Stomach (tissue), 9 donors: Measurements from ENCODE around the gene EHD1. TPM values are rescaled to one million over a fixed set of nuclear protein-coding genes. Genes with fewer than 3 reads are reported as not detected.

Experiments used
- DNase-seq, 2 donors: peaks; one replicate each; pipeline versions ENCODE4 v3.0.0 to v3.0.0-alpha.2; 2013 to 2019
- H3K27ac ChIP-seq, 5 donors: fragments of 200-600 bp in 4 of 5; sonication (generic) in 4 of 5; one replicate each; pipeline ENCODE4 v1.5.1; 2013 to 2019; ENCODE audit warnings: mild to moderate bottlenecking in 1 of 5, moderate library complexity in 1 of 5
- H3K27me3 ChIP-seq, 3 donors: fragments of 200-600 bp; sonication (generic); one replicate each; pipeline ENCODE4 v1.5.1; 2017 to 2019; ENCODE audit warnings: mixed run types in 1 of 3
- H3K36me3 ChIP-seq, 4 donors: fragments of 200-600 bp; sonication (generic); 1 replicate in 3 of 4; 2 replicates in 1 of 4; pipeline ENCODE4 v1.5.1; 2016 to 2019
- H3K4me1 ChIP-seq, 4 donors: fragments of 200-600 bp; sonication (generic); one replicate each; pipeline ENCODE4 v1.5.1; 2016 to 2019
- H3K4me3 ChIP-seq, 4 donors: fragments of 200-600 bp; sonication (generic) in 3 of 4; one replicate each; pipeline ENCODE4 v1.5.1; 2016 to 2019; ENCODE audit warnings: mild to moderate bottlenecking in 1 of 4
- H3K9me3 ChIP-seq, 4 donors: fragments of 200-600 bp; sonication (generic); one replicate each; pipeline ENCODE4 v1.5.1; 2016 to 2019
- CTCF ChIP-seq, 7 experiments: fragments of 450-650 bp in 4 of 7; fragments of 200-600 bp in 3 of 7; sonication (generic) in 3 of 7; IDR thresholded peaks; one replicate each; pipeline ENCODE4 v1.5.1; 2016 to 2019; ENCODE audit warnings: antibody characterized with exemption in 7 of 7, control low read depth in 2 of 7, mild to moderate bottlenecking in 1 of 7
- EP300 ChIP-seq: sonication (generic); formaldehyde crosslinking; IDR thresholded peaks from one replicate; pipeline ENCODE4 v1.6.1; 2017; ENCODE audit warnings: antibody characterized with exemption
- POLR2A ChIP-seq, 4 donors: fragments of 450-650 bp; IDR thresholded peaks; one replicate each; pipeline ENCODE4 v1.6.1; 2016; ENCODE audit warnings: antibody characterized with exemption in 4 of 4, control low read depth in 2 of 4, mild to moderate bottlenecking in 1 of 4, moderate library complexity in 1 of 4
- POLR2AphosphoS5 ChIP-seq, 3 donors: sonication (generic); formaldehyde crosslinking; IDR thresholded peaks; one replicate each; pipeline ENCODE4 v1.6.1; 2016; ENCODE audit warnings: antibody characterized with exemption in 3 of 3
- WGBS, 5 donors: extraction: QIAGEN DNeasy Blood & Tissue Kit in 3 of 5; methylation state at CpG; one replicate each; pipeline versions ENCODE4 v1.1.5 to v1.1.7; 2013 to 2018; 5-methylcytosine and 5-hydroxymethylcytosine counted together
- intact Hi-C: fragments of 100-400 bp; cut with DNase I; formaldehyde crosslinking; loops from one replicate; pipeline ENCODE4 v1.15.1; 2023; ENCODE audit warnings: low total_unique reads
- polyA plus RNA-seq, 3 donors: library from polyadenylated mRNA; stranded (reverse); fragments of 200-250 nt; gene quantifications; one replicate each; pipeline ENCODE4 v1.2.3, GENCODE V29; 2013
- total RNA-seq, 5 donors: library from RNA; depleted of rRNA; stranded (reverse); fragments of >200 nt; gene quantifications; one replicate each; pipeline versions ENCODE4 v1.1.0 to v1.2.3, GENCODE V29; 2014 to 2016
- donor health status: healthy with polysubstance abuse.
- donor health status: Bipolar disorder and iron deficiency.
- donor health status: healthy.

Gene EHD1
- total and polyA plus RNA-seq, 8 donors, result 17.9 to 160 (median 37.5) TPM

DNA sequence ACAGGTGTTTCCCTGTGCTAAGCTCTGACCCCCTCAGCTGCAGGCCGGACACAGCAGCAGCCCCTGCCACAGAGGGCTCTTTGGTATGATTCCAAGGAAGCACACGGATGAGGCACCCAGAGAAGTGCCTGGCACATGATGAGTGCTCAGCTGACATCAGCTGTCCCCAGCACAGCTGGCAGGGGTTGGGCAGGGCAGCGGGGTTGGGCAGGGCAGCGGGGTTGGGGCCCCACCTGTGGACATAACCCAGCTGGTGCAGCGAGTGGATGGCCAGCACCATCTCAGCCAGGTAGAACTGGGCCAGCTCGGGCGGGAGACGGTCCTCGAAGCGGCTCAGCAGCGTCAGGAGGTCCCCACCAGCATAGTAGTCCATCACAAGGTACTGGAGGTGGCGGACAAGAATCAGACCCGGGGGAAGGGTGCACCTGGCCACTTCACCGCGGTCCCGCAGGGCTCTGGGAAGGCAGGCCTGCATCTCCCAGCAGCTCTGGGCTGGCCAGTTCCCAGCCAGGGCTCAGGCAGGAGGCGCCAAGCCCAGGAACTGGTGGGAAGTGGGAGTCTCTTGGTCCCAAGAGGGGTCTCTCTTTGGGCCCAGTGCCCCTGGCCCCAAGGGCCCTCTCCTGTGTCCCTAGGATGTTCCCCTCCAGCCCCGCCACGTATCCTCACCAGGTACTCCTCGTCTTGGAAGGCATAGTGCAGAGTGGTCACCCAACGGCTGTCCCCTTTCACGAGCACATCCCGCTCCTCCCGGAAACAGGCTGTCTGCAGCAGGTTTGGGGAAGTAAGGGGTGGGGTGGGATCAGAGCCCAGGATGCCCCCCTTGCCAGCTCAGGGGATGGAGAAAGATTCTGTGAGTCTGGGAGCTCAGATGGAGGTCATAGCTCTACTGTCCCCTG is 38.3 kb downstream of the EHD1 start:
- H3K4me3 ChIP-seq, result no peak overlapping the region
- 87 to 90% (median 88%) methylated on average over 15 to 24 of the region's 24 CpGs for WGBS, 5 donors
- TF ChIP-seq EP300, result no peak
- TF ChIP-seq CTCF (IDR thresholded peaks at IDR 0.05), result no peak
- TF ChIP-seq POLR2A (IDR thresholded peaks at IDR 0.05), result no peak
- no peak for TF ChIP-seq POLR2AphosphoS5 (IDR thresholded peaks at IDR 0.05)
- H3K27ac ChIP-seq, result no peak overlapping the region
- peaks cover 6 to 49% (median 34%) of the 10 kb centered on the region in 4 donors for H3K36me3 ChIP-seq
- no peaks in the 10 kb centered on the region for H3K27me3 ChIP-seq
- no peaks in the 10 kb centered on the region for H3K9me3 ChIP-seq
- intact Hi-C loops, result no loop called here
- no peak for DNase-seq
- peaks cover 22 to 41% (median 36%) of the 10 kb centered on the region in 4 donors for H3K4me1 ChIP-seq

DNA sequence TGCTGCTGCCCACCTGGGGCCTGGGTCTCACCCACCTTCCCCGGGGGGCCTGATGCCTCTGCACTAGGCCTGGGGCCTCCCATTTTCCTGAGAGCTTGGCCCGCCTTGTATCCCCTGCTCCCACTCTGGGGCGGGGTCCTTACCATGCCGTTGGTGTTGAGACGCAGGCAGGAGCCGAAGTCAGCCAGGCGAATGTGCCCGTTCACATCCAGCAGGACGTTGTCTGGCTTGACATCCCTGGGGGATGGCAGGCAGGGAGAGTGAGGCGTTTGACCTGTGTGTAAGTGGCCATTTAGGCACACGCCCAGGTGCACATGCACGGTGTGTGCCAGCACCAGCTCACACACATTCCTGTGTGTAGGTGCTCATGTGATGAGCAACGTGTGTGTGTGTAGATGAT is 39.1 kb downstream of the EHD1 start:
- whole genome bisulfite sequencing, 5 donors, result 71 to 88% (median 85%) methylated on average over 3 to 13 of the region's 13 CpGs
- no peak for DNase-seq
- TF ChIP-seq POLR2AphosphoS5 (IDR thresholded peaks at IDR 0.05) (no peak), CTCF (IDR thresholded peaks at IDR 0.05) (no peak), POLR2A (IDR thresholded peaks at IDR 0.05) (no peak), EP300 (no peak)
- H3K27ac ChIP-seq, result no peak overlapping the region
- intact Hi-C loops, result no loop called here
- H3K4me3 ChIP-seq, result no peak overlapping the region
- H3K36me3 ChIP-seq, result peaks cover 6 to 53% (median 39%) of the 10 kb centered on the region in 4 donors
- no peaks in the 10 kb centered on the region for H3K9me3 ChIP-seq
- H3K4me1 ChIP-seq, result peaks cover 14 to 41% (median 29%) of the 10 kb centered on the region in 4 donors
- no peaks in the 10 kb centered on the region for H3K27me3 ChIP-seq

- Histone ChIP-seq H3K4me3 (no peak overlapping the region), H3K36me3 (peaks cover 6 to 59% (median 45%) of the 10 kb centered on the region in 4 donors), H3K9me3 (no peaks in the 10 kb centered on the region), H3K27me3 (no peaks in the 10 kb centered on the region), H3K27ac (no peak overlapping the region), H3K4me1 (peaks cover 14 to 36% (median 24%) of the 10 kb centered on the region in 4 donors)
- intact Hi-C loops, result no loop called here
- no peak for DNase-seq
- WGBS, 5 donors, result 91 to 95% (median 93%) methylated on average over 17 to 28 of the region's 28 CpGs
- TF ChIP-seq POLR2AphosphoS5 (IDR thresholded peaks at IDR 0.05) (no peak), EP300 (no peak), POLR2A (IDR thresholded peaks at IDR 0.05) (no peak), CTCF (IDR thresholded peaks at IDR 0.05) (no peak)
These were observed 39.7 kb downstream of the EHD1 start for GRCh38 chr11:64838600-64839334.

DNA sequence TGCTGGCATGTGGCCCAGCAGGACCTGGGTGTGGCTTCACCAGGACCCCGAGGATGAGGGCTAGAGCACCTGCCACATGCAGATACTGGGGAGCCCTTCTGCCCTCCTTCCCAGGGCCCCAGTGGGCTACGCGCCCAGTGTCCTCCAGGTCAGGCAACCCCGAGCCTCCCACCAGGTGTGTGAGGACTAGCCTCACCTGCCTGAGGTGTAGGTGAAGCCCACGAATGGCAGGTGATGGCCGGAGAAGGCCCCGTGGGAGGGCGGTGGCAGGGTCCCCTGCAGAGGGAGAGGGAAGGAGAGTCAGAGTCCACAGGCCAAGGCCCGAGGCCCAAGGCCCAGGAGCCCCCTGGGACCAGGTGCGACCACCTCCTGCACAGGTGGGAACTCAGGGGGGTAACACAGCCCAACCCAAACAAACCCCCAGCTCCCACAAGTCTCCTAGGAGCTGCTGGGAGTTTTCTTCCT is 40.5 kb downstream of the EHD1 start:
- H3K4me3 ChIP-seq, result no peak overlapping the region
- 43 to 96% (median 85%) methylated on average over 1 to 10 of the region's 10 CpGs for WGBS, 5 donors
- TF ChIP-seq POLR2A (IDR thresholded peaks at IDR 0.05), result no peak
- TF ChIP-seq POLR2AphosphoS5 (IDR thresholded peaks at IDR 0.05), result no peak
- TF ChIP-seq EP300, result no peak
- no peak for TF ChIP-seq CTCF (IDR thresholded peaks at IDR 0.05)
- H3K27ac ChIP-seq, result no peak overlapping the region
- no peaks in the 10 kb centered on the region for H3K9me3 ChIP-seq
- intact Hi-C loops, result no loop called here
- no peak for DNase-seq
- H3K4me1 ChIP-seq, result peaks cover 11 to 29% (median 21%) of the 10 kb centered on the region in 4 donors
- H3K36me3 ChIP-seq, result peaks cover 6 to 68% (median 53%) of the 10 kb centered on the region in 4 donors
- H3K27me3 ChIP-seq, result no peaks in the 10 kb centered on the region
